BLaER1 treated with 17β-estradiol and CSF1 and Interleukin-3, amounts not matched to agents 10 nM and 100 nM (cell line): ENCODE measurements around the gene ATP8B3.

Source experiments
- H3K27ac ChIP-seq, 11 experiments: shearing (Covaris generic); formaldehyde crosslinking; 2 replicates each; pipeline ENCODE4 v1.8.1; 2022
- H3K27me3 ChIP-seq, 11 experiments: shearing (Covaris generic); formaldehyde crosslinking; 2 replicates each; pipeline ENCODE4 v1.8.1; 2022
- H3K36me3 ChIP-seq, 11 experiments: shearing (Covaris generic); formaldehyde crosslinking; 2 replicates each; pipeline ENCODE4 v1.8.1; 2022
- H3K4me1 ChIP-seq, 10 experiments: shearing (Covaris generic); formaldehyde crosslinking; 2 replicates each; pipeline ENCODE4 v1.8.1; 2022
- H3K4me2 ChIP-seq, 11 experiments: shearing (Covaris generic); formaldehyde crosslinking; 2 replicates each; pipeline ENCODE4 v1.8.1; 2022
- H3K4me3 ChIP-seq, 10 experiments: shearing (Covaris generic); formaldehyde crosslinking; 2 replicates each; pipeline ENCODE4 v1.8.1; 2022
- H3K9ac ChIP-seq, 11 experiments: shearing (Covaris generic); formaldehyde crosslinking; 2 replicates each; pipeline ENCODE4 v1.8.1; 2022
- H3K9me3 ChIP-seq, 11 experiments: shearing (Covaris generic); formaldehyde crosslinking; replicated peaks in 1 of 11; 2 replicates each; pipeline ENCODE4 v1.8.1; 2022
- H4K20me1 ChIP-seq, 11 experiments: shearing (Covaris generic); formaldehyde crosslinking; 2 replicates each; pipeline ENCODE4 v1.8.1; 2022
- Cebpa-rat ChIP-seq, 11 experiments: shearing (Covaris generic); IDR thresholded peaks; 2 replicates each; pipeline ENCODE4 v1.8.1; 2022

The ATP8B3 gene

DNA sequence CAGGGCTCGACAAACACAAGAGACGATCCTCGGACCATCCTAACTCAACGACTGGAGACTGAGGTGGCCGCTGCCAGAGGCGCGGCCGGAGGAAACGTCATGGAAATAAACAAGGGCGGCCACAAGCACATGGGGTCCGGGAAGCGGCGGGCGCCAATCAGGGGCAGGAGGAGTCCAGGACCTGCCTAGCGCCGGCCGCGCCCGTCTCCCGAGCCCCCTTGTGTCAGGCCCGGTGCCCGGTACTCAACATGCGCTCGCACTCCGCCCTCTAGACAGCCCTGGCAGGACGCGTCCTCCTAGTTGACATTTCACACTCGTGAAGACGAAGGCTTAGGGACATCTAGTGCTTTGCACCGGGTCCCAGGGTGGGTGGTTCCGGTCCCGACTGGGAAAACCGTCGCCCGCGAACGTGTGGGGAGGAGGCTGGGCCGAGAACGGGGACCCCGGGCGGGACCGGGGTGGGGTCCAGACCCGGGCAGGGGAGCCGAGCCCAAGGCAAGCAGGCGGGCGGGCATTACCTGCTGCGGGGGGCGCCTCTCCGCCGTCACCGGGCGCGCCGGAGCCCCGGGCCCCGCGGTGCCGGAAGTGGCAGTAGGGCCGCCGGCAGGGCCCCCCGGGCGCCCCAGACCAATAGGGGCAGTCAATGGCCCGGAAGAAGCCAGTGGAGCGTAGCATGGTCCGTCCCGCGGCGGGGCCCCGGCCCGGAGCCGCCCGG is 35.8 kb upstream of the ATP8B3 start:
- H3K9ac ChIP-seq: peak overlapping the region; percentile 94 to 100 (median 99)
- H3K9me3 ChIP-seq: no peaks in the 10 kb centered on the region
- peaks cover 39 to 94% (median 80%) of the 10 kb centered on the region in 11 experiments; a peak in 21 of 22 replicates for H4K20me1 ChIP-seq
- no peak for TF ChIP-seq Cebpa-rat (IDR thresholded peaks at IDR 0.05)
- no peaks in the 10 kb centered on the region for H3K27me3 ChIP-seq
- peak overlapping the region; percentile 82 to 100 (median 98) for H3K4me3 ChIP-seq
- H3K4me2 ChIP-seq: peak overlapping the region; percentile 95 to 100 (median 97)
- H3K27ac ChIP-seq: peak overlapping the region; percentile 96 to 100 (median 100)
- peaks cover 6 to 42% (median 32%) of the 10 kb centered on the region in 11 experiments; a peak in 20 of 22 replicates for H3K36me3 ChIP-seq
- H3K4me1 ChIP-seq: peaks cover 72 to 86% (median 84%) of the 10 kb centered on the region in 10 experiments

DNA sequence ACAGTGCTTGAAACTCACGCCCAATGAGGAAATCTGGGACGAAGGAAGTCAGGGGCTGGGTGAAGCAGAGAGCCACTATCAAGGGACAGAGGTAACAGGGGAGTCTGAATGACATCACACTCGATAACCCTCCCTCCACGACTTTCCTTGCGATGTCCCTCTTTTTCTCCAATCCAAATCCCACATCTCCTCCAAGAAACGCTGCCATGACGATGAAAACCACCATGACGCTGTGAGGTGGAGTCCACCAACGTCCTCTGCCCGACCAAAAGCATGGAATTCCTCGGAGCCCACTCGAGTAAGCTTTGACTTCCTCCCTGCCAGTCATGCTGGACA is 35.2 kb upstream of the ATP8B3 start:
- Histone ChIP-seq H3K27me3 (no peaks in the 10 kb centered on the region), H3K9ac (peak overlapping the region; percentile 94 to 100 (median 99)), H3K4me2 (peak overlapping the region; percentile 95 to 100 (median 97)), H3K9me3 (no peaks in the 10 kb centered on the region), H4K20me1 (peaks cover 38 to 94% (median 80%) of the 10 kb centered on the region in 11 experiments; a peak in 21 of 22 replicates), H3K4me1 (peaks cover 72 to 86% (median 84%) of the 10 kb centered on the region in 10 experiments), H3K27ac (peak overlapping the region; percentile 96 to 100 (median 100)), H3K4me3 (peak overlapping the region; percentile 82 to 100 (median 98)), H3K36me3 (peaks cover 6 to 42% (median 32%) of the 10 kb centered on the region in 11 experiments; a peak in 20 of 22 replicates)
- TF ChIP-seq Cebpa-rat (IDR thresholded peaks at IDR 0.05): no peak

GRCh38 chr19:1846517-1847204 is 34.6 kb upstream of the ATP8B3 start:
- Histone ChIP-seq H3K27me3 (no peaks in the 10 kb centered on the region), H3K4me1 (peaks cover 72 to 86% (median 84%) of the 10 kb centered on the region in 10 experiments), H3K36me3 (peaks cover 6 to 42% (median 32%) of the 10 kb centered on the region in 11 experiments; a peak in 20 of 22 replicates), H3K9ac (peak overlapping the region; percentile 94 to 100 (median 99)), H3K9me3 (no peaks in the 10 kb centered on the region), H4K20me1 (peaks cover 38 to 94% (median 81%) of the 10 kb centered on the region in 11 experiments; a peak in 21 of 22 replicates), H3K4me2 (peak overlapping the region; percentile 95 to 100 (median 97)), H3K4me3 (peak overlapping the region; percentile 82 to 100 (median 98)), H3K27ac (peak overlapping the region in 9 of 11 experiments; percentile 96 to 100 (median 99); a peak in 14 of 22 replicates)
- no peak for TF ChIP-seq Cebpa-rat (IDR thresholded peaks at IDR 0.05)

DNA sequence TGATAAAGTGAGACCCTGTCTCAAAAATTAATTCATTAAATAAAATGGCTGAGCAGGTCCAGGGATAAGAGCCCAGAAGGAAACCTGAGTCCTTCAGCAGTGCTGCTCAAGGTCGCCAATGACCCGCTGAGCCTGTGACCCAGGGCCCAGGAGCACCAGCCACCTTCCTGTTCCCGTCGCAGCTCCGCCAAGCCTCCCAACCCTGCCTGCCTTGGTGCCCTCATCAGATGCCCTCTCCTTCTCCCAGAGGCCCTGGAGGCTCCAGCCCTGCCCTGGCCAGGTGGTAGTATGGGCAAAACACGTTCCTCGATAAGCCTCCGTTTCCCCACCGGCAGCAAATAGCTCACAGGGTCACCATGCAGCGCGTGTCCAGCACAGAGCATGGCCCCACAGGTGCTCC is 33.6 kb upstream of the ATP8B3 start:
- Histone ChIP-seq H3K4me1 (peaks cover 75 to 86% (median 84%) of the 10 kb centered on the region in 10 experiments), H3K9ac (peak overlapping the region; percentile 94 to 100 (median 99); a peak in 19 of 22 replicates), H3K9me3 (no peaks in the 10 kb centered on the region), H3K27me3 (no peaks in the 10 kb centered on the region), H3K27ac (peak overlapping the region in 2 of 11 experiments; percentile 6 to 100; a peak in 2 of 22 replicates), H3K4me3 (peak overlapping the region in 2 of 10 experiments; percentile 5 to 97; a peak in 1 of 20 replicates), H3K4me2 (peak overlapping the region; percentile 95 to 100 (median 97)), H3K36me3 (peaks cover 6 to 36% (median 27%) of the 10 kb centered on the region in 11 experiments; a peak in 20 of 22 replicates), H4K20me1 (peaks cover 43 to 94% (median 81%) of the 10 kb centered on the region in 11 experiments; a peak in 21 of 22 replicates)
- TF ChIP-seq Cebpa-rat (IDR thresholded peaks at IDR 0.05): no peak

- no peaks in the 10 kb centered on the region for H3K9me3 ChIP-seq
- peak overlapping the region; percentile 95 to 100 (median 97) for H3K4me2 ChIP-seq
- peak overlapping the region; percentile 94 to 100 (median 99); a peak in 16 of 22 replicates for H3K9ac ChIP-seq
- no peak for TF ChIP-seq Cebpa-rat (IDR thresholded peaks at IDR 0.05)
- peak overlapping the region in 4 of 11 experiments; percentile 76 to 100 (median 78); a peak in 4 of 22 replicates for H3K27ac ChIP-seq
- no peak overlapping the region; a peak in 1 of 20 replicates for H3K4me3 ChIP-seq
- H4K20me1 ChIP-seq: peaks cover 48 to 94% (median 83%) of the 10 kb centered on the region in 11 experiments
- H3K4me1 ChIP-seq: peaks cover 80 to 88% (median 86%) of the 10 kb centered on the region in 10 experiments
- peaks cover 6 to 36% (median 27%) of the 10 kb centered on the region in 11 experiments; a peak in 20 of 22 replicates for H3K36me3 ChIP-seq
- H3K27me3 ChIP-seq: no peaks in the 10 kb centered on the region
These were observed 33.0 kb upstream of the ATP8B3 start for GRCh38 chr19:1845125-1845515.

DNA sequence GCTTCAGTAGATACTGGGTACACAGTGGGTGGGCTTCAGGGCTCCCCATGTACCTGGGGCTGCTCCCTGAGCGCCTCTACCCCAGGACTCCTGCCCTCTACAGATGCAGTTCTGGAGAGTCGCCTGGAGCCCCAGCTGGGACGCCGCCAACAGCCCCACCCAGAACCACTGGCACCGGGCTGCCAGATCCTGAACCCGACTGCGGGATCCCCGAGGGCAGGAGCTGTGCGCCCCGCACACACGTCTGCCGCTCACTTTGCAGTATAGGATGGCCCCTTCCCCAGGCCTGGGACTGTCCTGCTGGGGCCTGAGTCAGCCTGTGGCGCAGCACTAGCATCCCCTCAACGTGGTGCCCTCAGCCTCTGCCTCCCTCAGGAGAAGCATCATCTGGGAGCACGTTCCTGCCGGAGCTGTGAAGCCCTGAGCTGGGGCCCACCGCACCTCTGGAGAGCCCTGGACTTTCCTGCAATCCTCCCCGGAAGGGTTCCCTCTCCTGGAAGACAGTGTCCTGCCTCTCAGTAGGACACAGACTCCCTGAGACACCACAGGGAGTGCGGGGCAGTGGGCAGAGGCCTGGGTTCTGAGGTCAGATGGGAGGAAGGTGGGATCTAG is 32.5 kb upstream of the ATP8B3 start:
- Histone ChIP-seq H3K4me1 (peaks cover 82 to 88% (median 86%) of the 10 kb centered on the region in 10 experiments), H3K27me3 (no peaks in the 10 kb centered on the region), H3K27ac (peak overlapping the region in 7 of 11 experiments; percentile 72 to 100 (median 78); a peak in 12 of 22 replicates), H3K9me3 (no peaks in the 10 kb centered on the region), H3K36me3 (peaks cover 6 to 40% (median 30%) of the 10 kb centered on the region in 11 experiments; a peak in 20 of 22 replicates), H3K4me3 (peak overlapping the region in 2 of 10 experiments; percentile 56 to 58; a peak in 5 of 20 replicates), H3K4me2 (peak overlapping the region; percentile 95 to 100 (median 97)), H3K9ac (peak overlapping the region; percentile 69 to 100 (median 99); a peak in 21 of 22 replicates), H4K20me1 (peaks cover 53 to 94% (median 85%) of the 10 kb centered on the region in 11 experiments)
- TF ChIP-seq Cebpa-rat (IDR thresholded peaks at IDR 0.05): no peak

GRCh38 chr19:1843646-1844394 is 31.7 kb upstream of the ATP8B3 start:
- Histone ChIP-seq H3K4me1 (peaks cover 84 to 88% (median 87%) of the 10 kb centered on the region in 10 experiments), H3K27ac (peak overlapping the region; percentile 60 to 100 (median 78)), H4K20me1 (peaks cover 61 to 94% (median 93%) of the 10 kb centered on the region in 11 experiments), H3K9ac (peak overlapping the region; percentile 67 to 100 (median 99)), H3K27me3 (no peaks in the 10 kb centered on the region), H3K36me3 (peaks cover 6 to 48% (median 38%) of the 10 kb centered on the region in 11 experiments; a peak in 20 of 22 replicates), H3K9me3 (no peaks in the 10 kb centered on the region), H3K4me2 (peak overlapping the region; percentile 95 to 100 (median 97)), H3K4me3 (peak overlapping the region; percentile 48 to 65 (median 57))
- no peak for TF ChIP-seq Cebpa-rat (IDR thresholded peaks at IDR 0.05)
